ENCODE results near the gene C5orf34.
A peak's percentile ranks its signal among the peaks of the same experiment; 100 is the strongest.
"Not testable (repeated sequence)": the region's sequence is repeated elsewhere in the genome, so short reads cannot be mapped to it uniquely, and the experiment has no call there.

Gene C5orf34

GRCh38 chr5:43520615-43521014, 5.7 kb upstream of the C5orf34 start:
- DNase-seq (ENCODE audit: low read depth in 2 of 2, low spot score in 1 of 2): no peak

GRCh38 chr5:43515678-43516048, 715 bp upstream of the C5orf34 start:
- no peak for DNase-seq (ENCODE audit: low read depth in 2 of 2, low spot score in 1 of 2)

GRCh38 chr5:43514471-43514815, 505 bp downstream of the C5orf34 start:
- DNase-seq (ENCODE audit: low read depth in 2 of 2, low spot score in 1 of 2): peak in 1 of 2 donors; percentile 1

- DNase-seq (ENCODE audit: low read depth in 2 of 2, low spot score in 1 of 2): no peak
These were observed 923 bp downstream of the C5orf34 start for GRCh38 chr5:43514025-43514424.

- DNase-seq (ENCODE audit: low read depth in 2 of 2, low spot score in 1 of 2): not testable (repeated sequence)
These were observed 3.9 kb downstream of the C5orf34 start for GRCh38 chr5:43511062-43511461.

GRCh38 chr5:43498581-43498980, 16.4 kb downstream of the C5orf34 start:
- no peak for DNase-seq (ENCODE audit: low read depth in 2 of 2, low spot score in 1 of 2)

- DNase-seq (ENCODE audit: low read depth in 2 of 2, low spot score in 1 of 2): no peak
These were observed 17.4 kb downstream of the C5orf34 start for GRCh38 chr5:43497311-43498104.

GRCh38 chr5:43491326-43491725, 23.6 kb downstream of the C5orf34 start:
- DNase-seq (ENCODE audit: low read depth in 2 of 2, low spot score in 1 of 2): no peak

- DNase-seq (ENCODE audit: low read depth in 2 of 2, low spot score in 1 of 2): no peak
These were observed 28.6 kb downstream of the C5orf34 start for GRCh38 chr5:43486353-43486752.

- DNase-seq (ENCODE audit: low read depth in 2 of 2, low spot score in 1 of 2): no peak
These were observed 29.5 kb downstream of the C5orf34 start for GRCh38 chr5:43485406-43485805.

- peak; percentile 69 to 75 for DNase-seq (ENCODE audit: low read depth in 2 of 2, low spot score in 1 of 2)
These were observed 30.7 kb downstream of the C5orf34 start for GRCh38 chr5:43484106-43484849.

GRCh38 chr5:43483298-43484105, 31.4 kb downstream of the C5orf34 start, which contains the start of gene TMEM267:
Gene TMEM267, minus strand, starts transcription at chr5:43483865. Its CDS starts 29,896 bp downstream, at chr5:43453969.
- DNase-seq (ENCODE audit: low read depth in 2 of 2, low spot score in 1 of 2): peak; percentile 60 to 74

GRCh38 chr5:43482490-43483297, 32.3 kb downstream of the C5orf34 start:
- DNase-seq (ENCODE audit: low read depth in 2 of 2, low spot score in 1 of 2): no peak

- DNase-seq (ENCODE audit: low read depth in 2 of 2, low spot score in 1 of 2): no peak
These were observed 45.1 kb downstream of the C5orf34 start for GRCh38 chr5:43469671-43470391.

GRCh38 chr5:43467100-43467499, 47.8 kb downstream of the C5orf34 start:
- DNase-seq (ENCODE audit: low read depth in 2 of 2, low spot score in 1 of 2): no peak

- not testable (repeated sequence) for DNase-seq (ENCODE audit: low read depth in 2 of 2, low spot score in 1 of 2)
These were observed 49.5 kb downstream of the C5orf34 start for GRCh38 chr5:43465455-43465854.

- no peak for DNase-seq (ENCODE audit: low read depth in 2 of 2, low spot score in 1 of 2)
These were observed 53.9 kb downstream of the C5orf34 start for GRCh38 chr5:43461066-43461465.

- no peak for DNase-seq (ENCODE audit: low read depth in 2 of 2, low spot score in 1 of 2)
These were observed 58.4 kb downstream of the C5orf34 start for GRCh38 chr5:43456556-43456955.

- not testable (repeated sequence) for DNase-seq (ENCODE audit: low read depth in 2 of 2, low spot score in 1 of 2)
These were observed 73.4 kb downstream of the C5orf34 start for GRCh38 chr5:43441575-43441974.

- DNase-seq (ENCODE audit: low read depth in 2 of 2, low spot score in 1 of 2): no peak
These were observed 77.8 kb downstream of the C5orf34 start for GRCh38 chr5:43437062-43437660.
